Measurements from ENCODE around the gene DGKH.
A peak's percentile ranks its signal among the peaks of the same experiment; 100 is the strongest.

The DGKH gene

DNA sequence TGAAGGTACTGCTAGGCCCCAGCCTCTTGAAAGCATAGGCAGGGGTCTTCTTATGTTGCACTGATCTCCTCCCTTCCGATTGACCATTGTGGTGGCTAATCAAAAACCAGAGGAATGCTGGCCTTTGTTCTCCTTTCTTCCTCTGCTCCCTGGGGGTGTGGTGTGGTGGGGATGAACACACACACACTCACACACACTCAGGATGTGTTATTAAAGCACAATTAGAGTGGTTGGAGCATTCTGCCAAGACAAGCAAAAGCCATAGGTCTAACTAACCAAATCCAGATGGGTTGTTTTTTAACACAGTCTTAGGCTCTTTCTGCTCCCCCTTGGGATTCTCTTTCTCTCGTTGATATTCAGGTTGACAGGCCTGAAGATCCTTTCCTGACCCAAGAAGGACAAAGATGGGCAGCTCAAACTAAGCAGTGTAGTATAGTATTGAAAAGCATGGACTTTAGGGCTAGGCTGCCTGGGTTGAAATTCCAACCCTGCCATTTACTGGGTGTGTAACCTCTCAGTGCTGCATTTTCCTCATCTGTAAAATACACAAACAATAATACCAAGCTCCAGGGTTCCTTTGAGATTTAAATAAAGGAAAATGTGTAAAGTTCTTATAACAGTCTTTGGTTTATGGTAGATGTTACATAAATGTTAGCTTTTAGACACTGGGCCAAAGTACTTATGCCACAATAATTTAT, 25.5 kb upstream of the DGKH start:
- H3K27me3 ChIP-seq (ENCODE audit: control insufficient read depth, insufficient read depth, low read length), result no peaks in the 10 kb centered on the region

GRCh38 chr13:42027286-42027685, 21.2 kb upstream of the DGKH start:
- no peak overlapping the region for H3K4me3 ChIP-seq (ENCODE audit: low read depth, low read length)
- H3K36me3 ChIP-seq (ENCODE audit: control insufficient read depth, insufficient read depth, low read length), result no peaks in the 10 kb centered on the region
- no peaks in the 10 kb centered on the region for H3K9me3 ChIP-seq (ENCODE audit: control insufficient read depth, insufficient read depth, low read length)
- no peaks in the 10 kb centered on the region for H3K4me1 ChIP-seq (ENCODE audit: control insufficient read depth, insufficient read depth, low read length)
- no peak overlapping the region for H3K9ac ChIP-seq (ENCODE audit: low read depth, low read length)
- H3K27me3 ChIP-seq (ENCODE audit: control insufficient read depth, insufficient read depth, low read length), result no peaks in the 10 kb centered on the region

More for the DNA sequence above, 25.5 kb upstream of the DGKH start:
- Histone ChIP-seq H3K4me1 (ENCODE audit: control insufficient read depth, insufficient read depth, low read length) (no peaks in the 10 kb centered on the region), H3K9ac (ENCODE audit: low read depth, low read length) (no peak overlapping the region), H3K4me3 (ENCODE audit: low read depth, low read length) (no peak overlapping the region), H3K36me3 (ENCODE audit: control insufficient read depth, insufficient read depth, low read length) (no peaks in the 10 kb centered on the region), H3K9me3 (ENCODE audit: control insufficient read depth, insufficient read depth, low read length) (no peaks in the 10 kb centered on the region)

DNA sequence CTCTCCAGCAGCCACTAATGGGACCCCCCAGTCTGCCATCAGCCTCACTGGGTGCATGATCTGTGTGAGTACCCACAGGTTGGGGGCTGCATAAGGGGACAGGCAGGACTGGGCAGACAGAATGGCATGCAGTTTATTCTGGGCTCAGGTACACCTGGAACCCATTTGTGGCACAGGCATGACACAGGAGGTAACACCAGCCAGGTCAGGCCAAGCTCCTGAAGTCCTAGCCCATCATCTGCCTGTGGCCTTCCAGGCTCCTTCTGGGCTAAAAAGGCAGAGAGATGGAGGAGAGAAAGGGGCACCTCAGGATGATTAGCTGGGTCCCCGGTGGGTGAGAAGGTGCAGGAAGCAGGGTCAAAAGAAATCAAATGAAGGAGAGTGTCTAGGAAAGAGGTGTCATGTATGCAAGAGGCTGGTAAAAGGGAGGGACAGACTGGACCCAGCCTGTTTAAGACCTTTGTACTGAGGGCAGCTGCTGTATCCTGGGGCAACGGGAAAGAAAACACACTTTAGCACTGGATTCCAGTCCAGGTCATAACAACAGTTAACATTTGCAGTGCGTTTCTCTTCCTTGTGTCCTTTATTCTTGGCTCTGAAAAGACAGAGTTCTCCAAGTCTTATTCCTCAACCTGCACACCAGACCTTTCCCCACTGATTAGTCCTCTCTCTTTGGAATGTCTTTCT, 20.2 kb upstream of the DGKH start:
- no peak overlapping the region for H3K4me3 ChIP-seq (ENCODE audit: low read depth, low read length)
- no peaks in the 10 kb centered on the region for H3K4me1 ChIP-seq (ENCODE audit: control insufficient read depth, insufficient read depth, low read length)
- H3K9me3 ChIP-seq (ENCODE audit: control insufficient read depth, insufficient read depth, low read length), result no peaks in the 10 kb centered on the region
- H3K36me3 ChIP-seq (ENCODE audit: control insufficient read depth, insufficient read depth, low read length), result no peaks in the 10 kb centered on the region
- H3K9ac ChIP-seq (ENCODE audit: low read depth, low read length), result no peak overlapping the region
- H3K27me3 ChIP-seq (ENCODE audit: control insufficient read depth, insufficient read depth, low read length), result no peaks in the 10 kb centered on the region

DNA sequence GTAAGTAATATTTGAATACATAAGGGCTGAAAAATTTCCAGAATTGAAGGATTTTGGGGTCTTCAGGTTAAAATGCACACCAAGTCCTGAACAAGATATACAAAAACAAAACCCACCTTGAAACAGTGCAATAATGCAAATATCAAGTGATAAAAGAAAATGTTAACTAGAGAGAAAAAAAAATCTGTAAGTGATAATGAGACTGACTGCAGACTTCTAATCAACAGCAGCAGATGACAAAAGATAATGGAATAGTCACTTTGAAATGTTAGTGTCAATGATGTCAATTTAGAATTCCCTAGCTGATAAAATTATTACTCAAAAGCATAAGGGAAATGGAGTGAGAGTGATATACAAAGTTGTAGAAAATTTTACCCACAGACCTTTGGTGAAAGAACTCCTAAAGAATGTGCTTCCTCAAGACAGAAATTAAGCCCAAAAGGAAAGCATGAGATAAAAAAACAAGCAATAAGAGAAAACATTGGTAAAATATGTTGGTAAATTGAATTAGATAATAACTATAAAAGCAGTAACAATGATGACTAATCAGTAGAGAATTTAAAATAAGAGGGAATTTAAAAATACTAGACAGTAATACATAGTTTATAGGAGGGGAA, 12.4 kb upstream of the DGKH start:
- H3K9me3 ChIP-seq (ENCODE audit: control insufficient read depth, insufficient read depth, low read length), result no peaks in the 10 kb centered on the region
- peaks cover 2% of the 10 kb centered on the region for H3K4me1 ChIP-seq (ENCODE audit: control insufficient read depth, insufficient read depth, low read length)
- H3K9ac ChIP-seq (ENCODE audit: low read depth, low read length), result no peak overlapping the region

DNA sequence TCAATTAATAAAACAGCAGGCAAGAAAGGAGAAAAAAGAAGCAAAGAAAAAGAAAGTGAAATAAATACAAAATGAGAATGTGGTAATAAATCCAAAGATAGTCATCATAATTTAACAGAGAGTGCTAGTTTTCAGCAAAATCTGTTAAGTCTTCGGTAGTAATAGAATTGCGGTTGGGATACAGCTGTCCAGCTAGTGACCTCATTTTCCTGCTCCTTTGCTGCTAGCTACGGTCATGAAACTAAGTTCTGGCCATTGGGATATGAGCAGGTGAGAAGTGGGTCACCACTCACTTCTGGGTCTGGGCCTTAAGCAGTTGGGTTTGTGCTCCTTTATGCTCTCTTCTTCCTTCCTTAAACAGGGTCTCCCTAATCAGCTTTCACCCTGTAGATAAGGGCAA, 11.7 kb upstream of the DGKH start:
- Histone ChIP-seq H3K9me3 (ENCODE audit: control insufficient read depth, insufficient read depth, low read length) (no peaks in the 10 kb centered on the region), H3K4me1 (ENCODE audit: control insufficient read depth, insufficient read depth, low read length) (peaks cover 2% of the 10 kb centered on the region), H3K4me3 (ENCODE audit: low read depth, low read length) (no peak overlapping the region), H3K27me3 (ENCODE audit: control insufficient read depth, insufficient read depth, low read length) (peaks cover 39% of the 10 kb centered on the region), H3K9ac (ENCODE audit: low read depth, low read length) (no peak overlapping the region), H3K36me3 (ENCODE audit: control insufficient read depth, insufficient read depth, low read length) (no peaks in the 10 kb centered on the region)

More for the DNA sequence above, 12.4 kb upstream of the DGKH start:
- Histone ChIP-seq H3K4me3 (ENCODE audit: low read depth, low read length) (no peak overlapping the region), H3K36me3 (ENCODE audit: control insufficient read depth, insufficient read depth, low read length) (no peaks in the 10 kb centered on the region), H3K27me3 (ENCODE audit: control insufficient read depth, insufficient read depth, low read length) (peaks cover 34% of the 10 kb centered on the region)

DNA sequence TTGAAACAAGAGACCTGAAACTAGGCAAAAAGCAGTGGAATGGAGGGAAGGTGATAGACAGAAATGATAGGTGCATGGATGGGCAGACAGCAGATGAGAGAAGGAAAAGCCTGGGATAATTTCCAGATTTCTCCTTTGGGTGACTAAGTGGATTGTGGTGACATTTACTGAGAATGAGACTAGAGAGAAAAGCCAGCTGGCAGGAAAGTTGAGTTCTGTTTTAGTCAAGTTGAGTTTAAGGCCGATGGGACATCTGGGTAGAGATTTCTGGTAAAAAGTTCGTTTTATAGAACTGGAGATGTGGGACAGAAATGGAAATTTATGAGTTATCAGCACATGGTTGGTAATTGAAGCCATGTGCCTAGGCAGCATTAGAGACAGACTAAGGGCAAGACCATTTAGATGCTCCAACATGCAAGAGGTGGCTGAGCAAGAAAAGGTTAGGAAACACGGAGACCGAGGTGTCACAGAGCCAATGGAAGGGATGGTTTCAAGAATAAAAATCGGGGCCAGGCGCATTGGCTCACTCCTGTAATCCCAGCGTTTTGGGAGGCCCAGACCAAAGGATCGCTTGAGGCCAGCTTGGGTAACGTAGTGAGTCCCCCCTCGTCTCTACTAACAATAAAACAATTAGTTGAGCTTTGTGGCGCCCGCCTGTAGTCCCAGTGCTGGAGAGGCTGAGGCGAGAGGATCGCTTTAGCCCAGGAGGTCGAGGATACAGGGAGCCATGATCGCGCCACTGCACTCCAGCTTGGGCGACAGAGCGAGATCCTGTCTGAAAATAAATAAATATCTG, 9.6 kb upstream of the DGKH start:
- H3K4me1 ChIP-seq (ENCODE audit: control insufficient read depth, insufficient read depth, low read length), result peaks cover 2% of the 10 kb centered on the region
- no peaks in the 10 kb centered on the region for H3K9me3 ChIP-seq (ENCODE audit: control insufficient read depth, insufficient read depth, low read length)
- H3K27me3 ChIP-seq (ENCODE audit: control insufficient read depth, insufficient read depth, low read length), result peaks cover 56% of the 10 kb centered on the region
- no peaks in the 10 kb centered on the region for H3K36me3 ChIP-seq (ENCODE audit: control insufficient read depth, insufficient read depth, low read length)
- peak overlapping the region; percentile 78 for H3K4me3 ChIP-seq (ENCODE audit: low read depth, low read length)
- no peak overlapping the region for H3K9ac ChIP-seq (ENCODE audit: low read depth, low read length)

GRCh38 chr13:42039457-42039945, 8.9 kb upstream of the DGKH start:
- Histone ChIP-seq H3K27me3 (ENCODE audit: control insufficient read depth, insufficient read depth, low read length) (peaks cover 56% of the 10 kb centered on the region), H3K9ac (ENCODE audit: low read depth, low read length) (peak overlapping the region; percentile 81), H3K9me3 (ENCODE audit: control insufficient read depth, insufficient read depth, low read length) (no peaks in the 10 kb centered on the region), H3K4me1 (ENCODE audit: control insufficient read depth, insufficient read depth, low read length) (peaks cover 2% of the 10 kb centered on the region), H3K4me3 (ENCODE audit: low read depth, low read length) (peak overlapping the region; percentile 78), H3K36me3 (ENCODE audit: control insufficient read depth, insufficient read depth, low read length) (no peaks in the 10 kb centered on the region)

GRCh38 chr13:42039946-42040729, 8.3 kb upstream of the DGKH start:
- Histone ChIP-seq H3K4me1 (ENCODE audit: control insufficient read depth, insufficient read depth, low read length) (peaks cover 2% of the 10 kb centered on the region), H3K27me3 (ENCODE audit: control insufficient read depth, insufficient read depth, low read length) (peaks cover 62% of the 10 kb centered on the region), H3K4me3 (ENCODE audit: low read depth, low read length) (peak overlapping the region; percentile 78), H3K9ac (ENCODE audit: low read depth, low read length) (peak overlapping the region; percentile 81), H3K9me3 (ENCODE audit: control insufficient read depth, insufficient read depth, low read length) (no peaks in the 10 kb centered on the region), H3K36me3 (ENCODE audit: control insufficient read depth, insufficient read depth, low read length) (no peaks in the 10 kb centered on the region)

GRCh38 chr13:42040730-42041010, 7.8 kb upstream of the DGKH start:
- Histone ChIP-seq H3K9me3 (ENCODE audit: control insufficient read depth, insufficient read depth, low read length) (no peaks in the 10 kb centered on the region), H3K9ac (ENCODE audit: low read depth, low read length) (no peak overlapping the region), H3K4me3 (ENCODE audit: low read depth, low read length) (peak overlapping the region; percentile 83), H3K27me3 (ENCODE audit: control insufficient read depth, insufficient read depth, low read length) (peaks cover 67% of the 10 kb centered on the region), H3K36me3 (ENCODE audit: control insufficient read depth, insufficient read depth, low read length) (no peaks in the 10 kb centered on the region), H3K4me1 (ENCODE audit: control insufficient read depth, insufficient read depth, low read length) (peaks cover 2% of the 10 kb centered on the region)

GRCh38 chr13:42041011-42041683, 7.3 kb upstream of the DGKH start:
- Histone ChIP-seq H3K27me3 (ENCODE audit: control insufficient read depth, insufficient read depth, low read length) (peaks cover 72% of the 10 kb centered on the region), H3K4me3 (ENCODE audit: low read depth, low read length) (peak overlapping the region; percentile 83), H3K4me1 (ENCODE audit: control insufficient read depth, insufficient read depth, low read length) (peaks cover 2% of the 10 kb centered on the region), H3K9me3 (ENCODE audit: control insufficient read depth, insufficient read depth, low read length) (no peaks in the 10 kb centered on the region), H3K36me3 (ENCODE audit: control insufficient read depth, insufficient read depth, low read length) (no peaks in the 10 kb centered on the region), H3K9ac (ENCODE audit: low read depth, low read length) (peak overlapping the region; percentile 56)
